Stimulated activated CD8-positive, alpha-beta memory T cell treated with anti-CD3 and anti-CD28 coated beads, Interleukin-4, amount 100 ng/mL, for 48 hours (primary cell): ENCODE results near the gene GALNT16.
"Not testable (repeated sequence)": the region's sequence is repeated elsewhere in the genome, so short reads cannot be mapped to it uniquely, and the experiment has no call there.

Experiments used
- DNase-seq: peaks from one replicate; pipeline ENCODE4 v3.0.0-alpha.2; 2020

Gene GALNT16

GRCh38 chr14:69288011-69288771 is 28.2 kb downstream of the GALNT16 start:
- no peak for DNase-seq

GRCh38 chr14:69288956-69289705 is 29.2 kb downstream of the GALNT16 start:
- no peak for DNase-seq

DNA sequence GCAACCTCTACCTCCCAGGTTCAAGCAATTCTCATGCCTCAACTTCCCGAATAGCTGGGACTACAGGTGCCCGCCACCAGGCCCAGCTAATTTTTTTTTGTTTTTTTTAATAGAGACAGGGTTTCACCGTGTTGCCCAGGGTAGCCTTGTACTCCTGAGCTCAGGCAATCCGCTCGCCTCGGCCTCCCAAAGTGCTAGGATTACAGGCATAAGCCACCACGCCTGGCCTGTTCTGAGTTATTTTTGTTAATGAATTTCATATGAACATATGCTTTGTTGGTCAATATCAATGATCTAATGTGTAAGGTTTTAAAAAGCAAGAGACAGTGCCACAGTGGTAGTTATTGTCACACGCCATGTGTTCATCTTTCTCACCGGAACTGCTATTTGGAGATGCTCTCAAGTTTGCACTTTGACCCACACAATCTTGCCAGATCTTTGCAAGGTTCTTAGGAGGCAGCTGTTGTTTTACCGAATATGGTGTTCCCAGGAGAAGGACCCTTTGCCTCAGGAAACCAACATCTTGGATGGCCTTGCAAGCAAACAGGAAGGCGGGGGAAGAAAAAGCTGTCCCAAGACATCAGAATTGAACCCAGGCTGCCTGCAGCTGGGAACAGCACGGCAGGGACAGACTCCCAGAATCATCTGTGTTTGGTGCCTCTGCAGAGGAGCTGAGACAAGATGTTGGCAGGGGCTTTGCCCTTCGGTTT is 30.0 kb downstream of the GALNT16 start:
- DNase-seq, result no peak

GRCh38 chr14:69290881-69291280 is 30.9 kb downstream of the GALNT16 start:
- not testable (repeated sequence) for DNase-seq

DNA sequence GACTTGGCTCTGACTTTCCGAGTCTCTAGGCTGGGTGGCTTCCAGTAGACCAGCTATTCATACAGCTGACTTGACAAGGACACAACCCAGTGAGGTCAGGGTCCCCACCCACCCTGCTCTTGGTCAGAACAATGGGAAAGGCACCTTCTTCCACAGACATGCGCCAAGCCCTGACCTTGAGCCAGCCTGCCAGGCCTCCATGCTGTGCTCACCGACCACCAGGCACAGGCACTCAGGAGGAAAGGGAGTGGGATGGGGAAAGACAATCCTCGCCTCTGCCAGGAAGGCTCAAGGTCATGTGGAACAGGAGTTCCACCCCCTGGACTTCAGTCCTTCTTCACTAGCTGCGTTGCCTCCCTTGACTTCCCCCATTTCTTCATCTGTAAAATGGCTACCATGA is 31.4 kb downstream of the GALNT16 start:
- no peak for DNase-seq

- DNase-seq, result no peak
Observed at GRCh38 chr14:69291891-69292561, 32.1 kb downstream of the GALNT16 start.

DNA sequence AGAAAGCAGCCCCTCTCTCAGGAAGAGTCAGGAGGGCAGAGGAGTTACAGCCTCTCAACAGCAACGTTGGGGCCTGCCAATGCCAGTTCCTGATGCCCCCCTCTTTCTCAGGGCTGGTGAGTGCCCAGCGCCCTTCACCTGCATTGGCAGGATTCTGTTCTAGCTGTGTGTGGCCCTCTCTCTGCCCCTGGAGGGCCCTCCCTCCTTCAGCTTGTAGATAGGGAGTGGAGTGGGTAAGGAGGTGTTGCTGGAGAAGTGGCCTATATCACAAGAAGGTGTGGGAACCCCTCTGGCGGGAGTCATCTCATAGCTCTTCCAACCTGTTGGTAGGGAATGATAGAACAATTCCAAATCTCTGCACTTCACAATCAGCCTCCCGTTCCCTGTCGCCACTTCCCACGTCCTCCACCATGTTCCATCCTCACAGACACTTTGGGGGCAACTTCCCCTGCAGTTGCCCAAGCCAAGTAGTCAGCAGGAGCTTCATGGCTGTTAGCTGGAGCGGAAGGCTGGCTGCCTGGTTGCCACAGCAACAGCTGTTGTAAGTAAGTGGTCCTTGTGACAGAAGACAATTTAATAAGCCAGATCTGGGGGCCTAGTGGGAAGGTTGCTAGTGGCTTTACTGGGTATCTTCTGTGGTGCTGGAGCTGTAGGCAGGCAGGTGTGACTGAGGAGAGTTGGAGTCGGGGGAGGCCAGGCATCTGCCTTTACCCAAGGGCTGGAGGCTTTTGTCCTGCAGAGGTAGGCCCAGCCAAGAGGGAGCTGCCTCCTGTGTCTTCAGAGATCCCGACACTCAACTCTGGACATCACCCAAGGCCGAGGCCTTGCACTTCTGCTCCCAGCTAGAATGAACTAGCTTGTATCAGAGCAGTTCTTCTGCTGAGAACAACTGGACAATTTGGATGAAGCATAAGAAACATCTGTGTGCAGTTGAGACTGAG is 38.4 kb downstream of the GALNT16 start:
- no peak for DNase-seq

DNA sequence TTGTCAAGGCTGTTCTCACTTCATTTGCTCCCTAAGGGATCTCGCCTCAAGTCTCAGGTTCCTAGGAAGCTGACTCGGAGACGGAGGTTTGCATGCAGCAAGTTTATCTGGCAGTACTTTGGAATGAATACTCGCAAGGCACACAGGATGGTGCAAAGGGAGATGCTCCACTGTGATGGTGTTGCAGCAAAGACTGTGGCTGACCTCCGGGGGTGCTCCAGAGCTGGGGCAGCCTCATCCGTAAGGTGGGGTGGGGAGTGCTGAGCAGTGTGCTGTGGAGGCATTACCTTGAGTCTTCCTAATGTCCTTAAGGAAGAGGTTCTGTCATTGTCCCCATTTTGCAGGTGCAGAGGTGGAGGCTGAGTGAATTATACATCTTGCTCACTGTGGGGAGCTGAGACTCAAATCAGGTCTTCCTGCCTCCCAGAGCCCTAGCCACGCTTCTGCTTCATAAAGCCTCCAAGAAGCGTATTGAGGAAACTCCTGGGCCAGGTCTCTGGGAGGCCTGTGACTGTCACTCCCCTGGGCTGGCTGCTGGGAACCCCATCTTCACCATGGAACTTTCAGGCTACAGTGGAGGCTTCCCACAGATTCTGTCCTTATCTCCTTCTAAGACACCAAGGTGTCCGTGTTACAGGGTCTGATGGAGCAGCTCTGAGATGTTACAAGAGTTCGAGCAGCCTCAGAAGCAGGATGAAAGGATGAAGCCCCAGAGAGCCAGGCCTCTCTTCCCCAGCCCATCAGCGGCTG is 39.5 kb downstream of the GALNT16 start:
- no peak for DNase-seq

GRCh38 chr14:69300601-69301221 is 40.8 kb downstream of the GALNT16 start:
- no peak for DNase-seq

- DNase-seq, result no peak
Observed at GRCh38 chr14:69303086-69303485, 43.1 kb downstream of the GALNT16 start.

DNA sequence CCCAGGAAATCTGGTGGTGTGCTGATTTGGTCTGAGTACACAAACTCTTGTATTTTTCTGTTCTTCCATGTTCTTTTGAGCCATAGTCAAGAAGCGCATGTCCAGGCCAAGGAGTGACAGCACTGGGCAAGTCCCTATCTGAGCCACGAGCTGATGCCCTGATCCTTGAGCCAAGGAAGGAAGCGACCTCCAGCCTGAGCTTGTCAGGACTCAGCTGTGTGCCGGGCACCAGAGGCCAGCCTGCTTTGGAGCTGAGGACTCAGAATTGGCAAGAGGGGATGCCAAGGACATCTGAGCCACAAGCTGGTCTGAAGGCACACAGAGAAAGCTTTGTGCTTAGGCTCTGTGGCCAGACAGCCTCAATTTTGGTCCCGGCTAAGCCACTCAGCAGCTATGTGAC is 52.6 kb downstream of the GALNT16 start:
- no peak for DNase-seq

GRCh38 chr14:69313176-69313575 is 53.2 kb downstream of the GALNT16 start:
- no peak for DNase-seq

GRCh38 chr14:69314327-69314726 is 54.4 kb downstream of the GALNT16 start:
- no peak for DNase-seq

- no peak for DNase-seq
Observed at GRCh38 chr14:69315301-69315700, 55.3 kb downstream of the GALNT16 start.

DNA sequence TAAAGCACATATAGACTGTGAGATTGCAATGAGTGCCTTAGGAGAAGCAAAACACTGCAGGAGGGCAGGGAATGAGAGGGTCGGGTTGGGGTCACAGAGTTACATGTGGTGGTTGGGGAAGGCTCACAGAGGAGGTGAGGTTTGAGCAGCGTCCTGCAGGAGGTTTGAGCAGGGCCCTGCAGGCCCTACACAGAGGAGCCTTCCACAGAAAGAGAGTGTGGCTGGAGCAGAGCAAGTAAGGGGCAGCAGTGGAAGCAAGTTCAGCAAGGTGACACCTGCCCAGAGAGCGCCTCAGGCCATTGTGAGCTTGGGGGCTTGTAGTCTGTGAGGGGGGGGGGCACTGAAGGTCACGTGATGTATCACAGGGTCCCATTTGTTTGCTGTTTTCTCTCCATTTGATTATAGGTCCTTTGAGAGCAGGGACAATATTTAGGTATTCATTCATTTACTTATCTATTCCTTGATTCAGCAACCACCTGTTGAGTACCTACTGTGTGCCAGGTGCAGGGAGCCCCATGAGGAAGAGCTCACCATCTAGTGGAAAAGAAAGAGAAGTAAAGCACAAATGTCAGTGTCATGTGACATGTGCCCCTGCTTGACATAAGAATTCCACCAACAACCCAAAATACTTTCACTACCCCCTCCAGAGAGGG is 56.6 kb downstream of the GALNT16 start:
- no peak for DNase-seq

DNA sequence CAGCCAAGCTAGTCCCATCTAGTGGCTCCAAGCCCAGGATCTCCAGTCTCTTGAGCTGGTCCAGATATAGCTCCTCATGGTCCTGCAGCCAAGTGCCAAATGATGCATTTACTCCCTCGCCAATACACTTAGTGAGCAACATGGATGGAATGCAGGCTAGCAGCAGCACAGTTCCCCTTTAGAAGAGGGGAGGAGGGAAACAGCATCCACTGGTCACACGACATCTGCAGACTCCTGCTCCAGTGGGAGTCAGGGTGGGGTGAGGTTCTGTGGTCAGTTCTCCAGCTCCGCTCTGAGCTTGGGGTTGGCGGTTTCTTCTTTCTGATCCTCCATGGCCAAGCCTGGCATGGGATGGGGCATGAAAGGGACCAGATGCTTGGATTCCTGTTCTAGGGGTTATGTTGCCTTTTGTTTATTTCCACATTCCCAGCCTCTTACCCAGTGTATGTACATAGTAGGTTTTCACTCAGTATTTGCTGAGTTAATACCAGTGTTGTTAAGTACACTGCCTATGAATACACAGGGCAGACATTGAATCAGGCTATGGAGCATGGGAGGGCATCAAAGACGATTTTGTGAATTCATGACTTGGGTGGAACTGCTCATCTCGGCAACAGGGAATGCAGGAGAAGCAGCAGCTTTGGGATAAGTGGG is 57.3 kb downstream of the GALNT16 start:
- DNase-seq, result no peak

GRCh38 chr14:69317780-69318179 is 57.8 kb downstream of the GALNT16 start:
- no peak for DNase-seq

DNA sequence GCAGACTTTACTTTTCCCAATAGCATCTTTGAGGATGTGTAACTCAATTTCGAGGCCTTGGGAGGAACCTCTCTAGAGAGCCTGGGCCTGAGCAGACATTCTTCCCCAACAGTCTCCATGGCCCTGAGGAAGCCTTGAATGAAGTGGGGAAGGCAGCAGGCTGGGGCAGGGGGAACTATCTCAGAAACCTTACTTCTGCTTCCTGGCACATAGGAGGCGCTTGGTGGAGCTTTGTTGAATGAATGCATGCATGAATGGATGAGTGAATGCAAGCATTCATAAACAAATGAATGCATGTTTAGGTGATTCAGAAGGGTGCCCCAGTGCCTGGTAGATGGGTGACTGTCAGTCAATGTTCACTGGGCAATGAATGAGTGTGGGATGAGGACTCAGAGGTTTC is 58.3 kb downstream of the GALNT16 start:
- DNase-seq, result no peak

- DNase-seq, result no peak
Observed at GRCh38 chr14:69318901-69319475, 59.0 kb downstream of the GALNT16 start.
